OCI-LY1 (cell line): ENCODE measurements around the gene CKAP2L.

Experiments
- H2AFZ ChIP-seq: fragments of 200-600 bp; sonication (generic), shearing (Covaris generic); 2 replicates; pipeline ENCODE4 v1.6.0; 2014; ENCODE audit warnings: antibody characterized with exemption, mild to moderate bottlenecking, low read length
- H3F3A ChIP-seq: fragments of 200-600 bp; sonication (generic), shearing (Covaris generic); 2 replicates; pipeline ENCODE4 v1.6.0; 2014; ENCODE audit warnings: mild to moderate bottlenecking, antibody characterized with exemption, low read length, moderate library complexity; ENCODE audit not compliant: insufficient read depth
- H3K27ac ChIP-seq: fragments of 200-600 bp; sonication (generic); 2 replicates; pipeline ENCODE4 v1.5.1; 2014; ENCODE audit warnings: low read length, mixed run types, mild to moderate bottlenecking, low read depth; ENCODE audit not compliant: poor library complexity, severe bottlenecking
- H3K27me3 ChIP-seq: fragments of 200-600 bp; sonication (generic); 2 replicates; pipeline ENCODE4 v1.6.0; 2014; ENCODE audit warnings: antibody characterized with exemption, mild to moderate bottlenecking, low read length, moderate library complexity; ENCODE audit not compliant: insufficient read depth
- H3K36me3 ChIP-seq: fragments of 200-600 bp; sonication (generic); 2 replicates; pipeline ENCODE4 v1.6.1; 2014; ENCODE audit warnings: mild to moderate bottlenecking, antibody characterized with exemption, low read length, moderate library complexity, mixed read lengths; ENCODE audit not compliant: insufficient read depth
- H3K4me1 ChIP-seq: fragments of 200-600 bp; sonication (generic); 2 replicates; pipeline ENCODE4 v1.5.1; 2014; ENCODE audit warnings: mild to moderate bottlenecking, low read length, moderate library complexity; ENCODE audit not compliant: insufficient read depth, severe bottlenecking
- H3K4me2 ChIP-seq: fragments of 200-600 bp; sonication (generic), shearing (Covaris generic); 2 replicates; pipeline ENCODE4 v1.6.1; 2014; ENCODE audit warnings: low read length
- H3K4me3 ChIP-seq: fragments of 200-600 bp; sonication (generic); 2 replicates; pipeline ENCODE4 v1.5.1; 2014; ENCODE audit warnings: low read length, low read depth, mild to moderate bottlenecking, mixed read lengths; ENCODE audit not compliant: poor library complexity, severe bottlenecking
- H3K79me2 ChIP-seq: fragments of 200-600 bp; shearing (Covaris generic); 2 replicates; pipeline ENCODE4 v1.6.1; 2016; ENCODE audit warnings: mixed run types, low read length, mixed read lengths; ENCODE audit not compliant: insufficient read depth
- H3K9ac ChIP-seq: fragments of 200-600 bp; sonication (generic), shearing (Covaris generic); 2 replicates; pipeline ENCODE4 v1.6.1; 2014; ENCODE audit warnings: mild to moderate bottlenecking, low read length, mixed read lengths
- H3K9me2 ChIP-seq: fragments of 200-600 bp; sonication (generic), shearing (Covaris generic); 2 replicates; pipeline ENCODE4 v1.6.1; 2014; ENCODE audit warnings: low read depth, mild to moderate bottlenecking, low read length, mixed read lengths
- H3K9me3 ChIP-seq: fragments of 200-600 bp; shearing (Covaris generic); 2 replicates; pipeline ENCODE4 v1.6.1; 2014; ENCODE audit warnings: low read length, mixed read lengths
- H4K20me1 ChIP-seq: fragments of 200-600 bp; sonication (generic), shearing (Covaris generic); 2 replicates; pipeline ENCODE4 v1.6.0; 2016; ENCODE audit warnings: mild to moderate bottlenecking, low read length; ENCODE audit not compliant: insufficient read depth
- EZH2 ChIP-seq: fragments of 200-600 bp; sonication (generic), shearing (Covaris generic); IDR thresholded peaks from 2 replicates; pipeline ENCODE4 v1.8.0; 2017; ENCODE audit warnings: borderline replicate concordance, mixed run types, mild to moderate bottlenecking, antibody characterized with exemption, low read length, moderate library complexity, mixed read lengths
- TF ChIP-seq, protein P1 (sequence below): fragments of 200-600 bp; sonication (generic), shearing (Covaris generic); IDR thresholded peaks from 2 replicates; pipeline ENCODE4 v1.5.1; 2017; ENCODE audit warnings: mild to moderate bottlenecking, antibody characterized with exemption, low read length, moderate library complexity, mixed read lengths

Gene CKAP2L

DNA sequence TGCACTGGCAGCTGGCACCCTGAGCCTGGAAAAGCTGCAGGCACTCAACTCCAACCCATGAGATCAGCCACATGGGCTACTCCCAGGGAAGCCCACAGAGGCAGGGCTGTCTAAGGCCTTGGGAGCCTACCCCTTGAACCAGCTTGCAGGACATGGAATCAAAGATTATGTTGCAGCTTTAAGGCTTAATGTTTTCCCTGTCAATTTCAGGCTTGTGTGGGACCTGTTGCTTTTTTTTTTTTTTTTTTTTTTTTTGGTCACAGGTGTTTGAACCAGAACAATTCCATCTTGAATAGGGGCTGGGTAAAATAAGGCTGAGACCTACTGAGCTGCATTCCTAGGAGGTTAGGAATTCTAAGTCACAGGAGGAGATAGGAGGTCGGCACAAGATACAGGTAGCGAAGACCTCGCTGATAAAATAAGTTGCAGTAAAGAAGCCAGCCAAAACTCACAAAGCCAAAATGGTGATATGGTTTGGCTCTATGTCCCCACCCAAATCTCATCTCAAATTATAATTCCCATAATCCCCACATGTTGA, 27.4 kb upstream of the CKAP2L start:
- H3K4me1 ChIP-seq: peaks cover 12% of the 10 kb centered on the region
- no peaks in the 10 kb centered on the region for H4K20me1 ChIP-seq
- TF ChIP-seq EZH2: no peak
- H3K27ac ChIP-seq: no peak overlapping the region
- H3K9ac ChIP-seq: no peak overlapping the region
- H3F3A ChIP-seq: no peaks in the 10 kb centered on the region
- no peaks in the 10 kb centered on the region for H3K79me2 ChIP-seq
- no peaks in the 10 kb centered on the region for H3K36me3 ChIP-seq
- H3K4me3 ChIP-seq: no peak overlapping the region
- H3K27me3 ChIP-seq: no peaks in the 10 kb centered on the region
- H2AFZ ChIP-seq: no peak overlapping the region
- H3K9me3 ChIP-seq: no peaks in the 10 kb centered on the region
- H3K4me2 ChIP-seq: no peak overlapping the region
- no peaks in the 10 kb centered on the region for H3K9me2 ChIP-seq

DNA sequence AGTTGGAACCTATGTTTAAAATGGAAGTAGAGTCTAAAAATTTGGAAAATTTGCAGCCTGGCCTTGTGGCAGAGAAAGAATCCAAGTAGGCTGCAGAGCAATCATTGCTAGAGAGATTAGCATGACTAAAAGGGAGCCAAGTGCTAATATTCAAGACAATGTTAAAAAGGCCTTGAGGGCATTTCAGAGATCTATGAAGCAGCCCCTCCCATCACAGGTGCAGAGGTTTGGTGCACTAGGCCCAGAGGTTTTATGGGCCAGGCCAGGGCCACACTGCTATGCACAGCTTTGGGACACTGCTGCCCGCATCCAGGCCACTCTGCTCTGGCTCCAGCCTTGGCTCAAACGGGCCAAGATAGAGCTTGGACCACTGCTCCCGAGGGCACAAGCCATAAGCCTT, 26.6 kb upstream of the CKAP2L start:
- H3K4me2 ChIP-seq: no peak overlapping the region
- H3K9me2 ChIP-seq: no peaks in the 10 kb centered on the region
- no peak overlapping the region for H3K9ac ChIP-seq
- TF ChIP-seq EZH2: no peak
- TF ChIP-seq, protein P1, sequence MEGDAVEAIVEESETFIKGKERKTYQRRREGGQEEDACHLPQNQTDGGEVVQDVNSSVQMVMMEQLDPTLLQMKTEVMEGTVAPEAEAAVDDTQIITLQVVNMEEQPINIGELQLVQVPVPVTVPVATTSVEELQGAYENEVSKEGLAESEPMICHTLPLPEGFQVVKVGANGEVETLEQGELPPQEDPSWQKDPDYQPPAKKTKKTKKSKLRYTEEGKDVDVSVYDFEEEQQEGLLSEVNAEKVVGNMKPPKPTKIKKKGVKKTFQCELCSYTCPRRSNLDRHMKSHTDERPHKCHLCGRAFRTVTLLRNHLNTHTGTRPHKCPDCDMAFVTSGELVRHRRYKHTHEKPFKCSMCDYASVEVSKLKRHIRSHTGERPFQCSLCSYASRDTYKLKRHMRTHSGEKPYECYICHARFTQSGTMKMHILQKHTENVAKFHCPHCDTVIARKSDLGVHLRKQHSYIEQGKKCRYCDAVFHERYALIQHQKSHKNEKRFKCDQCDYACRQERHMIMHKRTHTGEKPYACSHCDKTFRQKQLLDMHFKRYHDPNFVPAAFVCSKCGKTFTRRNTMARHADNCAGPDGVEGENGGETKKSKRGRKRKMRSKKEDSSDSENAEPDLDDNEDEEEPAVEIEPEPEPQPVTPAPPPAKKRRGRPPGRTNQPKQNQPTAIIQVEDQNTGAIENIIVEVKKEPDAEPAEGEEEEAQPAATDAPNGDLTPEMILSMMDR: no peak
- no peaks in the 10 kb centered on the region for H3K9me3 ChIP-seq
- no peaks in the 10 kb centered on the region for H3K79me2 ChIP-seq
- H4K20me1 ChIP-seq: no peaks in the 10 kb centered on the region
- H3K27me3 ChIP-seq: no peaks in the 10 kb centered on the region
- H3K36me3 ChIP-seq: no peaks in the 10 kb centered on the region
- no peak overlapping the region for H2AFZ ChIP-seq
- peaks cover 12% of the 10 kb centered on the region for H3K4me1 ChIP-seq
- no peaks in the 10 kb centered on the region for H3F3A ChIP-seq
- H3K4me3 ChIP-seq: no peak overlapping the region
- H3K27ac ChIP-seq: no peak overlapping the region

DNA sequence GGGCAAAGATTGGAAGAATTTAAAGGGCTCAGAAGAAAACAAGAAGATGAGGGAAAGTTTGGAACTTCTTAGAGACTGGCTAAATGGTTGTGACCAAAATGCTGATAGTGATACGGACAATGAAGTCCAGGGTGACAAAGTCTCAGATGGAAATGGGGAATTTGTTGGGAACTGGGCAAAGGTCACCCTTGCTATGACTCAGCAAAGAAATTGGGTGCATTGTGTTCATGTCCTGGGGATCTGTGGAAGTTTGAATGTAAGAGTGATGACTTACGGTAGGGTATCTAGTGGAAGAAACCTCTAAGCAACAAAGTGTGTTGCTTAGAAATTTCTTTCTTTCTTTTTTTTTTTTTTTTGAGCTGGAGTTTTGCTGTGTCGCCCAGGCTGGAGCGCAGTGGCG, 25.9 kb upstream of the CKAP2L start:
- TF ChIP-seq, protein P1: no peak
- no peak for TF ChIP-seq EZH2
- no peaks in the 10 kb centered on the region for H3K36me3 ChIP-seq
- no peaks in the 10 kb centered on the region for H3K79me2 ChIP-seq
- H3K27me3 ChIP-seq: no peaks in the 10 kb centered on the region
- H3F3A ChIP-seq: no peaks in the 10 kb centered on the region
- H3K4me2 ChIP-seq: no peak overlapping the region
- H3K27ac ChIP-seq: no peak overlapping the region
- peaks cover 12% of the 10 kb centered on the region for H3K4me1 ChIP-seq
- H3K9ac ChIP-seq: no peak overlapping the region
- no peak overlapping the region for H2AFZ ChIP-seq
- H3K9me3 ChIP-seq: no peaks in the 10 kb centered on the region
- no peaks in the 10 kb centered on the region for H3K9me2 ChIP-seq
- H3K4me3 ChIP-seq: no peak overlapping the region
- H4K20me1 ChIP-seq: no peaks in the 10 kb centered on the region

DNA sequence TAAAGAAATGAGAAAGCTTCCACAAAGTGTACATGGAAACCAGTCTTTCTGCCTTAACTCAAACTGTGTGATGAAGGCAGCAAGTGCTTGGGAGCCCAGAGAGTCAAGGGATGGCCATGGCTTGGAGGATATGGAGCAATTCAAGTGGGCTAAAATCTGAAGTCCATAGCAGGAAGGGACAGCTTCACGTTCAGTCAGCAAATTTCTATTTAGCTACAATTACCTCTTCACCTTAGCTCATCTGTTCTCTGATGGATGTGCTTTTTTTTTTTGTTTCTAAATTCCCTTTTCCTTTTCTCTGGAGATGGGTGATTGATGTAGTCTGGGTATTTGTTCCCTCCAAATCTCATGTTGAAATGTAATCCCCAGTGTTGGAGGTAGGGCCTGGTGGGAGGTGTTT, 24.8 kb upstream of the CKAP2L start:
- Histone ChIP-seq H3K4me3 (no peak overlapping the region), H3K9me3 (no peaks in the 10 kb centered on the region), H3K36me3 (no peaks in the 10 kb centered on the region), H2AFZ (no peak overlapping the region), H3K27me3 (no peaks in the 10 kb centered on the region), H3K79me2 (no peaks in the 10 kb centered on the region), H3K9ac (no peak overlapping the region), H3K4me2 (no peak overlapping the region), H3K4me1 (peaks cover 9% of the 10 kb centered on the region), H3F3A (no peaks in the 10 kb centered on the region), H3K9me2 (no peaks in the 10 kb centered on the region), H3K27ac (no peak overlapping the region), H4K20me1 (no peaks in the 10 kb centered on the region)
- TF ChIP-seq EZH2: no peak
- TF ChIP-seq, protein P1: no peak
